H4 (cell line): ENCODE data around the gene TRIM31. TPM values are rescaled to one million over a fixed set of nuclear protein-coding genes. Genes with fewer than 3 reads are reported as not detected.

Source experiments
- DNase-seq: peaks from one replicate; pipeline ENCODE4 v3.0.0-alpha.2; 2015; ENCODE audit warnings: low spot score
- total RNA-seq: library from RNA; depleted of rRNA; stranded (reverse); fragments of >200 nt; shearing (Covaris generic); gene quantifications from 2 replicates; pipeline ENCODE4 v1.2.3, GENCODE V29; 2014

TRIM31 gene
- total RNA-seq, 1 experiment from 2014 or later = 0.12 TPM

- peak; percentile 65 for DNase-seq
Observed at GRCh38 chr6:30075790-30076732, 36.8 kb downstream of the TRIM31 start.

- DNase-seq = no peak
Observed at GRCh38 chr6:30075094-30075789, 37.6 kb downstream of the TRIM31 start, which contains the start of gene RNF39. RNF39 (minus strand) TSS chr6:30075769; CDS start chr6:30075585, 184 bp downstream.

GRCh38 chr6:30074331-30075093, 38.4 kb downstream of the TRIM31 start:
- DNase-seq = peak; percentile 27

- no peak for DNase-seq
Observed at GRCh38 chr6:30073489-30074235, 39.2 kb downstream of the TRIM31 start.

- no peak for DNase-seq
Observed at GRCh38 chr6:30071858-30072257, 41.0 kb downstream of the TRIM31 start.

- no peak for DNase-seq
Observed at GRCh38 chr6:30071081-30071818, 41.6 kb downstream of the TRIM31 start.

GRCh38 chr6:30067460-30068139, 45.3 kb downstream of the TRIM31 start:
- no peak for DNase-seq

- peak; percentile 99 for DNase-seq
Observed at GRCh38 chr6:30066577-30067459, 46.1 kb downstream of the TRIM31 start, which contains the start of gene PPP1R11. PPP1R11 (plus strand) TSS chr6:30067198; CDS start chr6:30067411, 213 bp downstream.

GRCh38 chr6:30066082-30066481, 46.8 kb downstream of the TRIM31 start:
- no peak for DNase-seq

GRCh38 chr6:30063315-30063714, 49.6 kb downstream of the TRIM31 start:
- DNase-seq = no peak

- DNase-seq = no peak
Observed at GRCh38 chr6:30062471-30063178, 50.3 kb downstream of the TRIM31 start.

- DNase-seq = no peak
Observed at GRCh38 chr6:30061858-30062458, 50.9 kb downstream of the TRIM31 start.

GRCh38 chr6:30061092-30061857, 51.6 kb downstream of the TRIM31 start, which contains the start of gene POLR1H:
POLR1H (plus strand) TSS chr6:30061265; CDS start chr6:30061525, 260 bp downstream.
- DNase-seq = peak; percentile 95

- no peak for DNase-seq
Observed at GRCh38 chr6:30060606-30061091, 52.2 kb downstream of the TRIM31 start.

- DNase-seq = no peak
Observed at GRCh38 chr6:30055513-30055912, 57.4 kb downstream of the TRIM31 start.

- no peak for DNase-seq
Observed at GRCh38 chr6:30053682-30054081, 59.2 kb downstream of the TRIM31 start.
